Measurements from ENCODE around the gene HAAO.

- TF ChIP-seq POLR2A (IDR thresholded peaks at IDR 0.05; ENCODE audit: low read length) (no peak), GATA1 (IDR thresholded peaks at IDR 0.05; ENCODE audit: low read depth, low read length) (no peak)
Measured at GRCh38 chr2:42754776-42755140, 37.6 kb downstream of the HAAO start.

Measured in erythroblast (primary cell).